GM10248 (cell line): ENCODE measurements around the gene RYR3.

Experiments
- CTCF ChIA-PET: fragments of 300-600 bp; sonication (Branson Sonifier 250); formaldehyde crosslinking; extraction: SDS; loops from one replicate; lab custom pipeline; 2021; ENCODE audit warnings: antibody characterized with exemption; lab: Yijun Ruan, JAX
- POLR2A ChIA-PET: fragments of 350-650 bp; sonication (Branson Sonifier 250); formaldehyde crosslinking; extraction: SDS; loops from one replicate; lab custom pipeline; 2020; ENCODE audit warnings: antibody characterized with exemption; lab: Yijun Ruan, JAX
- DNase-seq: peaks from one replicate; pipeline ENCODE4 v3.0.0; 2012; ENCODE audit errors: extremely low spot score
- TF ChIP-seq, protein P1 (sequence below): IDR thresholded peaks from 2 replicates; pipeline ENCODE4 v1.5.1; 2012; ENCODE audit warnings: mild to moderate bottlenecking, low read depth; ENCODE audit errors: extremely low read depth, missing control alignments, control extremely low read depth

RYR3 gene

DNA sequence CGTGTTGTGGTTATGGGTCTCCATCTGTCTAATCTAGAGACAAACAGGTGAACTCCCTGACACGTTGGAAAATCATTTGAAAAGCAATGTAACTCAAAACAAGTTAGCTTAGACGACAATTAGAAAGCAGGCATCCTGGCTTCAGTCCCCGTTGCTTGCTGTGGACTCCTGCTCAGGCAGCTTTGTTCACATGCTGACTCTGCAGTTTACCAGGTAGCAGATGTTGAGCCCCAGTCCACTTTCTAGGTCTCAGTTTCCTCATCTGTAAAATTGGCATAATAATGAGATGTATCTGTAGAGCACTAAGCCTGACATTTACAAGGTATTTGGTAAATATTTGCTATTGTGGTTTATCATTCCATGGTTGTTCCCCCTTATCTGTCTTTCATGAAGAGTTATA is 330.3 kb downstream of the RYR3 start:
- TF ChIP-seq, protein P1, sequence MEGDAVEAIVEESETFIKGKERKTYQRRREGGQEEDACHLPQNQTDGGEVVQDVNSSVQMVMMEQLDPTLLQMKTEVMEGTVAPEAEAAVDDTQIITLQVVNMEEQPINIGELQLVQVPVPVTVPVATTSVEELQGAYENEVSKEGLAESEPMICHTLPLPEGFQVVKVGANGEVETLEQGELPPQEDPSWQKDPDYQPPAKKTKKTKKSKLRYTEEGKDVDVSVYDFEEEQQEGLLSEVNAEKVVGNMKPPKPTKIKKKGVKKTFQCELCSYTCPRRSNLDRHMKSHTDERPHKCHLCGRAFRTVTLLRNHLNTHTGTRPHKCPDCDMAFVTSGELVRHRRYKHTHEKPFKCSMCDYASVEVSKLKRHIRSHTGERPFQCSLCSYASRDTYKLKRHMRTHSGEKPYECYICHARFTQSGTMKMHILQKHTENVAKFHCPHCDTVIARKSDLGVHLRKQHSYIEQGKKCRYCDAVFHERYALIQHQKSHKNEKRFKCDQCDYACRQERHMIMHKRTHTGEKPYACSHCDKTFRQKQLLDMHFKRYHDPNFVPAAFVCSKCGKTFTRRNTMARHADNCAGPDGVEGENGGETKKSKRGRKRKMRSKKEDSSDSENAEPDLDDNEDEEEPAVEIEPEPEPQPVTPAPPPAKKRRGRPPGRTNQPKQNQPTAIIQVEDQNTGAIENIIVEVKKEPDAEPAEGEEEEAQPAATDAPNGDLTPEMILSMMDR: no peak
- POLR2A ChIA-PET: no interaction called here
- no peak for DNase-seq
- CTCF ChIA-PET: no interaction called here

DNA sequence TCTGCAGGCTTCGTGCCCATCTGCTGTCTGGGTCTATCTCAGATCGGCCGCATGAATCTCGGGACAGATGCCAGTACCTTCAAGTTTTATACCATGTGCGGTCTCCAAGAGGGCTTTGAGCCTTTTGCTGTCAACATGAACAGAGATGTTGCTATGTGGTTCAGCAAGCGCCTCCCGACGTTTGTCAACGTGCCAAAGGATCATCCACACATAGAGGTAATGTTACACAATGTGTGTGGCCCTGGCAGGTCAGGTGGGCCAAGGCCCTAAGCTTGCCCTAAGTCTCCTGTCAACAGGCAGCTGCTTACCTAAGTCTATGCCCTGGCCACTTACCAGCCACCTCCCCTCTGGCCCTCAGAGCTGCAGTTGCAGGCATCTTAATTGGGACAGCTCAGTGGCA is 333.5 kb downstream of the RYR3 start:
- no peak for DNase-seq
- ChIA-PET POLR2A (no interaction called here), CTCF (interaction anchor here (0.6 kb wide), 1 partner anchor 11 kb away, joined by 3 read pairs; no protein-coding TSS in a partner anchor)
- TF ChIP-seq, protein P1: no peak

DNA sequence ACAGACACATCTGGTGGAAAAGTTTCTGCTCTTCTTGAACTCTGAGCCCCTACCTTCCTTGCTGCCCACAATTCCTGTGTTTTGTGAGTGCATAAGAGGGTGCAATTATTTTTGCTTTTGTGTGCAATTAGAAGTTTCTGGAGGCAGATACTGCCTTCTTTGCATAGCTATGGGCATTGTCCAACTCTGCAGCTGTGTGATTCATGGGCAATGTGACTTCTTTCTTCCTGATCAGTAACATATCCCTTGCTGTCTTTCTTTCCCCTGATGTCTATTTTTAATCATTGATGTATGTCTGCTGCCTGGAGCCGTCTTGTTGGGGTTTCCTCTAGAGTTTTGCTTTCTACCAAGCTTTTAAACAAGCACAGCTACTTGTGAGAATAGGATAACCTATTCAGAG is 336.0 kb downstream of the RYR3 start:
- CTCF ChIA-PET: no interaction called here

DNA sequence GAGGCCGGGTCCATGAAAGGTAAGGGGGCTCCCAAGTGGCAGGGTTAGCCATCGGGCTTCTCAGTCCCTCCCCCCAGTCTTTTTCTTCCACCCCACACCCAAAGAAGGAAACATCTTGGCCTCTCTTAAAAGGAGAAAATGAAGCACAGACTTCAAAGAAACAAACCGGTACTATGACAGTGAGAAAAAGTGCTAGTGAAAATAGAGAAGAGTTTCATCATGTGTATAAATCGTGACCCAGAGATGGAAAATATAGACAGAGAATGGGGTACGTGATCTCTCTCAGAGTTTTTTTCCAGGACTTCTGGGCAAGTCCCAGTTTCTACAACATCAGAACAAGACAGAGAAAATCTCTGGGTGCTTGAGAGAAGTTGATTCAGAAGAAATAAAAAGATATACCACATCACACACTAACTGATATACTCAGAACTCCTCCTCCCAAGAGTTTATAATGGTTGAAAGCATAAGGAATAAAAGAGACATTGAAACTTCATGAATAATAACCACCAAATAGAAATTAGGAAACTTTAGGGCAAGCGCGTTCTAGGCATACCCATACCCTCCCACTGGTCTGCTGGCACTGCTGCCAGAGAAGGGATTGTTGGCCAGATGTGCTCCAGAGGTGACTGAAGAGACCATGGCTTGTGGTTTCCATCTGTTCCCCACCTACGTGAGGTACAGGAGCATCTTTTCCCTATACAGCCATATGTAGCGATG is 338.6 kb downstream of the RYR3 start:
- DNase-seq: no peak
- TF ChIP-seq, protein P1: no peak
- POLR2A ChIA-PET: no interaction called here
- CTCF ChIA-PET: interaction anchor here (1.4 kb wide), 1 partner anchor 13 kb away, joined by 3 read pairs; no protein-coding TSS in a partner anchor

More for the DNA sequence above, 336.0 kb downstream of the RYR3 start:
- POLR2A ChIA-PET: no interaction called here
- DNase-seq: no peak
- TF ChIP-seq, protein P1: no peak

DNA sequence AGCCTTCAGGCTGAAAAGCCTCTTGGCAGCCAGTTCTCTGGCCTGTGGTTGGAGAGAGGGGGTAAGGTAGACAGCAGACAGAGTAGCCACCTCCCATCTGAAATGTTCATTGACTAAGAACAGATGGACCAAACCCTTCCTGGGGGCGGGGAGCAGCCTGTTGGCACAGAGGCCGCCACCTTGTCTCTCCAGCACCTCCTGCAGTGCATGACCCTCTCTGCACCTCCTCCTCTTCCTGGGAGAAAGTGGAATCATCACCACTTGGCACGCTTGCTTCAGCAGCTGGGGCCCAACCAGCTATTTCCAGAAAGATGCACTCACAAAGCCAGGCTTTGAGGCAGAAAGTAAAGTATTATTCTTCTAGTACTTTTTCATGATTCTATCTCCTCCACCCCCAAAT is 344.1 kb downstream of the RYR3 start:
- ChIA-PET POLR2A (no interaction called here), CTCF (no interaction called here)
- TF ChIP-seq, protein P1: no peak
- no peak for DNase-seq

DNA sequence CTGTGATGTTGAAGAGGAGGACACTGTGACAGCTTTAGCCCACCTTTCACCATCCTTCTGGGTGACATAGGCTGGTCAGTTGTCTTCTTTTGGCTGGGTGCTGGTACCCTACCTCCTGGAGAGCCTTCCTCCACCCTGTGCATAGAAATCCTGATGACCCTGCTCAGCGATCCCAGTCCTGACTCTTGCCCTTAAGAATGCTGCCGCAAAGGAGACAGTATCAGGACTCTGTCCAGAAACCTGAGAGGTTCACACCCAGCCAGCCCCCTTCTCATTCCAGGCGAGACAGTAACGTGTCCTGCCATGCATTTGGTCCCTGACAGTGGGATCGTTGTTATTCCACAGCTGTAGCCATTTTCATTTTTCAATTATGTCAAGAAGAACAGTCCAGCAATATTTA is 344.7 kb downstream of the RYR3 start:
- no peak for DNase-seq
- TF ChIP-seq, protein P1: no peak
- ChIA-PET CTCF (no interaction called here), POLR2A (no interaction called here)
